Measurements from ENCODE around the gene KY. TPM values are rescaled to one million over a fixed set of nuclear protein-coding genes. Genes with fewer than 3 reads are reported as not detected.

KY gene
- total RNA-seq, 4 donors from 2014 or later: not detected

- no peak for TF ChIP-seq CTCF (IDR thresholded peaks at IDR 0.05; ENCODE audit: low read depth)
Observed at GRCh38 chr3:134694466-134694865, 43.6 kb upstream of the KY start.

GRCh38 chr3:134693804-134694203 is 43.0 kb upstream of the KY start:
- TF ChIP-seq CTCF (IDR thresholded peaks at IDR 0.05; ENCODE audit: low read depth): no peak

- no peak for TF ChIP-seq CTCF (IDR thresholded peaks at IDR 0.05; ENCODE audit: low read depth)
Observed at GRCh38 chr3:134693226-134693625, 42.4 kb upstream of the KY start.

- no peak for TF ChIP-seq CTCF (IDR thresholded peaks at IDR 0.05; ENCODE audit: low read depth)
Observed at GRCh38 chr3:134690226-134690625, 39.4 kb upstream of the KY start.

GRCh38 chr3:134687642-134688041 is 36.8 kb upstream of the KY start:
- no peak for TF ChIP-seq CTCF (IDR thresholded peaks at IDR 0.05; ENCODE audit: low read depth)

- no peak for TF ChIP-seq CTCF (IDR thresholded peaks at IDR 0.05; ENCODE audit: low read depth)
Observed at GRCh38 chr3:134685929-134686802, 35.3 kb upstream of the KY start.

GRCh38 chr3:134682196-134682880 is 31.5 kb upstream of the KY start:
- no peak for TF ChIP-seq CTCF (IDR thresholded peaks at IDR 0.05; ENCODE audit: low read depth)
